GM21528 (cell line): ENCODE data around the gene MCC.

Experiments used
- ATAC-seq: cut with Tn5 transposase; IDR thresholded peaks from one replicate; pipeline ENCODE4 v1.9.1; 2021; ENCODE audit warnings: mild to moderate bottlenecking, moderate library complexity; ENCODE audit not compliant: unreplicated experiment, low FRiP score

Gene MCC

DNA sequence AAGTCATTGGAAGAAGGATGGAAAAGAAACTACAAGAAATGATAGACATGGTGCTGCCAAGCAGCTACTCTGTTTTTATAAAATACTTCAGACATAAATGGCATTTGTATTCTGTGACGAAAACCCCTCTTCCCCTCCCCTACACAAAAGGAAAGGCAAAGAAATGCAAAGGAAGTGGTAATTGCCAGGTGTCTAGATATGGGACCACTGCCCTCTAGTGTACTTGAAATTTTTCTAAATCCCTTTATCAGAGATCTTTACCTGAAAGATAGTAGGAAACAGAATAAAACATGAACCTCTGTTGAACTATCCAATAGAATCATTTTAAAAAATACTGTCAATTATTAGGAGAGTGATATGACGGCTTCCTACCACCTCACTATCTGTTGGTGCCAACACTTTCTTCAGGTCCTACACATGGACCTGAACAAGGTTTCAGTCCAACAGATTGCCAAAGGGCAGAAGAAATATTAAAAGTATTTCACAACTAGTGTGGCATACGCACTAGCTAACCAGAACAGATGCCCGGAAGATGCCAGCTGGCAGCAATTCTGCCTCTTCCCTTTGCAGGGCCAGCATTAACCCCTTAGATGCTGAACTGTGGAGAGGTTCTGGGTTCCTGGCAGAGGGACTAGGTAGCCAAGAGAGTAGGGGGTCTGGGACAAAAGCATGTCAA is 157.6 kb downstream of the MCC start:
- ATAC-seq: peak; percentile 82

DNA sequence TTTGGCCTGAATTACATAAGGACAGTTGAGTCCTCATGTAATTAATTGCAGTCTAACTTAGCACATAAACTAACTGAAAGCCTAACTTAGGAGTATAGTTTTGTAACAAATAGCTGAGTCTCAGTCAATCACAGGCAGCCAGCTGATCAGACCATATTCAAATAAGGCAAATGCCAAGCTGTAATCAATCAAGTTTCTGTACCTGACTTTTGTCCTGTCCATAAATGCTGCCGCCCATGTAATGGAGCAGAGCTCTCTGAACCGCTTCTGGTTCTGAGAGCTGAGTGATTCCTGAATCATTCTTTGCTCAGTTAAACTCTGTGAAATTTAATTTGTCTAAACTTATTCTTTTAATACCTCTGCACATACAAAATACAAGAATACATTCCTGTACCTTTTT is 158.3 kb downstream of the MCC start:
- ATAC-seq: no peak

GRCh38 chr5:113325054-113325453 is 163.2 kb downstream of the MCC start:
- no peak for ATAC-seq

DNA sequence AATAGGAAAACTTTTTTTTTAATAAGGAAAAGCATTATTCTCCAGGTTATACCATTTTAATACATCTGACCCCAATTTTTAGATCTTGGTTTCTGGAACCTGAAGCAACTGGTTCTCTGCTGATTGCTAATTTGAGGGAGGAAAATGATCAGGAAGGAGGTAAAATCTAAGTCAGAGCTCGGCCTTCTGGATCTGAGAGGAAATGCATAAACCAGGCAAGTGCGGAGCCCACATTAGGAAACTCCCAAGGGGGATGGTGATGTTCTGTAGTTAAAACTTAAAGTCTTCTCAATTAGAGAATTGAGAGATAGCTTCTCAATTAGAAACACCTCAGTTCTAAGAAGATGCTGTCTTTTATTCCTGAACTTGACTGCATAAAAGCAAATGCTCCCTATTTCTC is 167.0 kb downstream of the MCC start:
- ATAC-seq: no peak

- peak; percentile 63 for ATAC-seq
These were observed 167.9 kb downstream of the MCC start for GRCh38 chr5:113320273-113320780.

- ATAC-seq: no peak
These were observed 168.8 kb downstream of the MCC start for GRCh38 chr5:113319256-113320053.

GRCh38 chr5:113317636-113318035 is 170.6 kb downstream of the MCC start:
- no peak for ATAC-seq

DNA sequence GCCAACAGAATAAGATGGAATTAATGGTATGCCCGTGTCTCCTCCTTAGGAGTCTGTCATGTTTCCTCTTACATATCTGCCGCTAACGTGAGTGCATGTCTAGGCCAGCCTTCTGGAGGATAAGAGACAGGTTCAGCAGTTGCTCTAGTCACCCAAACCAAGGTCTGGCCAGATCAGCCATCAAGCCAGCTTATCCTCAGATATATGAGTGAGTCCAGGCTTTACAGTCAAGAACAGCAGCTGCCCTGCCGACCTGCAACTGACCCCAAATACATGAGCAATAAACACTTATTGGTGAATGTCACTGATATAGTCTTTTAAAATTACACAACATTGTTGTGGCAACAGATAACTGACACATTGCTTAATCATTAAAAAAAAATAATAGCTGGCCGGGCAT is 177.0 kb downstream of the MCC start:
- ATAC-seq: no peak

- ATAC-seq: no peak
These were observed 186.1 kb downstream of the MCC start for GRCh38 chr5:113302120-113302519.

DNA sequence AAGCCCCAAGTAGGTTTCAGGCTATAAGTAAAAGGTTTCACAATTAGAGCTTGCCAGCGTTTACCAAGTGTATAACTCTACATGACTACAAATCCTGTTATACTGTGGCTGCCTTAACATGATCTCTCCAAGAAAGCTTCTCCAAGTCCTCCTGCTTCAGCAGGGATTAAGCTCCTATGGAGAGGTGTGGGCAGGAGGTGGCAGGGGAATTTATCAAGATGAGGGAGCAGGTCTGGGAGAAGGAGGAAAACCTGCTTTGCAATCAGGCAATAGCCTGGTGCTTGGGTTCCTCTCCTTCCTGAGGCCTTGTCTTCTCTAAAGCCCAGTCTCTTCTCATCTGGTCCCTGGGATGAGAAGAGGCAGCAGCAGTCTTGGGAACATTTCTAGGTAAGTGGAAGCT is 188.7 kb downstream of the MCC start:
- no peak for ATAC-seq

DNA sequence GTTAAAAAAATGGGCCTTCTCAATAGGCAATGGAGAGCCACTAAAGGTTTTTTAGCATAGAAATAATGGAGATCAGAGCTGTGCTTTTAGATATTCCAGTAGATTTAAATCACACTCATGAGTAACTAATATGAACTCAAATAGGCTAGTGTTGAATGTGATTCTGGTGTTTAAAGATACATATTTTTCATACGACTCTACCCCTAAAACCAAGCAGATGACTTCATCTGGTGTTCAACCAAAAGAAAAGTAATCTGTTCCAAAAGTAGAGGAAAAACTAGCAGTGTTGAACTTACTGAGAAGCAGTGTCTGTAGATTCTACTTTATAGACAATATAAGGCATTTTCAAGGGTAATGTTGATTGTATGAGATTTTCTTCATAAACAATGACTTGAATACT is 191.6 kb downstream of the MCC start:
- no peak for ATAC-seq

GRCh38 chr5:113295111-113295539 is 193.1 kb downstream of the MCC start:
- ATAC-seq: no peak

- ATAC-seq: peak; percentile 97
These were observed 193.7 kb downstream of the MCC start for GRCh38 chr5:113294311-113295110.

DNA sequence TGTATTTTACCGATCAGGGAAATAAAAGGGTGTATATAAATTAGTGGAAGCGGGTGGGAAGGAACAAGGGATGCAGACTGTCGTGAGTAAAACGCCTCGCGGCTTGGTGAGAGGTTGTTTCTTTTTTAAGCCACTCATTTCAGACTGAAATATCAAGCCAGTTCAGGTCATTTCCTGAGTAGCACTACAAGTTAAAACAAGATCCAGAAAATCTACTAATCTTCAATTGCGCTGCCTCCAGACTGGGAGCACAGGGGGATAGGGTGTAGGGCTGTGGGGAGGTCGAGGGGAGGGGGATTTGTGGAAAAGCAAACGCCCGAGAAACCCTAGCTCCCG is 194.3 kb downstream of the MCC start:
- peak; percentile 28 for ATAC-seq

GRCh38 chr5:113293068-113293974 is 194.9 kb downstream of the MCC start:
- no peak for ATAC-seq

DNA sequence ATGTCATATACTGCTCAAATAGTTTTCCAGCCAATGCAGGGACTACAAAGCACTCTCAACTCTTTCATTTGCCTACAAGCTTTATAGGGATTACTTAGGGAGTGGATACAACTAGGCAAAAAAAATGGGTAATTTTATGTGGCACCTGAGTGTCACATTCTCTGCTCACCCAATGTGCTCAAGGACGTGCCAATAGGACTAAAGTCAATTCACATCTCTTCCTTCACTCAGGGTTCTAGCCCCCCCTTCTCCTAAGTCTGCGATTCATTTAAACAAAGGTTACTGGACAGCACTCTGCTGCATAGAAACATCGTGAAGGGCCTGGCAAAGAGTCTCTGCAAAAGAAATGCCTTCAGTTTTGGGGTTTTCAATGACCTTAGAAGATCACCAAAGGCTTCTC is 195.8 kb downstream of the MCC start:
- no peak for ATAC-seq

GRCh38 chr5:113283558-113283957 is 204.7 kb downstream of the MCC start:
- peak; percentile 51 for ATAC-seq

- no peak for ATAC-seq
These were observed 205.8 kb downstream of the MCC start for GRCh38 chr5:113282472-113282871.

GRCh38 chr5:113281194-113281593 is 207.1 kb downstream of the MCC start:
- no peak for ATAC-seq

- ATAC-seq: no peak
These were observed 207.7 kb downstream of the MCC start for GRCh38 chr5:113280541-113280940.
